Common myeloid progenitor, CD34-positive (primary cell): ENCODE results near the gene GADD45GIP1.
"Not testable (repeated sequence)": the region's sequence is repeated elsewhere in the genome, so short reads cannot be mapped to it uniquely, and the experiment has no call there.

ENCODE experiments used
- CTCF ChIA-PET: fragments of 350-600 bp; sonication (Branson Sonifier 250); formaldehyde crosslinking; loops from one replicate; lab custom pipeline; 2021; ENCODE audit warnings: antibody characterized with exemption; lab: Charles Lee
- POLR2A ChIA-PET: fragments of 350-600 bp; sonication (Branson Sonifier 250); formaldehyde crosslinking; loops from one replicate; lab custom pipeline; 2021; ENCODE audit warnings: antibody characterized with exemption; lab: Charles Lee
- DNase-seq, 3 donors: peaks; one replicate each; pipeline versions ENCODE4 v3.0.0 to v3.0.0-alpha.2; 2013
- H3K27ac ChIP-seq, 2 experiments: 1 replicate in 1 of 2; 2 replicates in 1 of 2; pipeline ENCODE4 v1.7.0; 2013; ENCODE audit warnings: inconsistent platforms in 2 of 2, low read length in 2 of 2, mild to moderate bottlenecking in 2 of 2, low read depth in 1 of 2, moderate library complexity in 1 of 2; ENCODE audit not compliant: severe bottlenecking in 2 of 2, insufficient read depth in 1 of 2, poor library complexity in 1 of 2
- H3K27me3 ChIP-seq, 5 experiments: replicated peaks in 2 of 5; 1 replicate in 3 of 5; 2 replicates in 2 of 5; pipeline versions ENCODE4 v1.6.1 to v1.7.0; 2013; ENCODE audit warnings: low read length in 4 of 5, mild to moderate bottlenecking in 2 of 5, moderate library complexity in 2 of 5, inconsistent platforms in 1 of 5; ENCODE audit not compliant: insufficient read depth in 5 of 5, control insufficient read depth in 4 of 5
- H3K36me3 ChIP-seq, 4 experiments: 1 replicate in 2 of 4; 2 replicates in 2 of 4; pipeline versions ENCODE4 v1.6.1 to v1.7.0; 2013; ENCODE audit warnings: low read length in 3 of 4, control low read depth in 1 of 4, mild to moderate bottlenecking in 1 of 4; ENCODE audit not compliant: control insufficient read depth in 4 of 4, insufficient read depth in 4 of 4
- H3K4me1 ChIP-seq, 4 experiments: 1 replicate in 3 of 4; 2 replicates in 1 of 4; pipeline versions ENCODE4 v1.6.1 to v1.7.1; 2013; ENCODE audit warnings: low read length in 3 of 4, mild to moderate bottlenecking in 3 of 4, control low read depth in 1 of 4, inconsistent platforms in 1 of 4, moderate library complexity in 1 of 4; ENCODE audit not compliant: control insufficient read depth in 4 of 4, insufficient read depth in 4 of 4; ENCODE audit errors: control extremely low read depth in 1 of 4
- H3K4me3 ChIP-seq, 7 experiments: 1 replicate in 4 of 7; 2 replicates in 3 of 7; pipeline versions ENCODE4 v1.5.1 to v1.7.0; 2013; ENCODE audit warnings: mild to moderate bottlenecking in 7 of 7, low read length in 6 of 7, moderate library complexity in 6 of 7, inconsistent platforms in 2 of 7, low read depth in 2 of 7, control low read depth in 1 of 7; ENCODE audit not compliant: insufficient read depth in 4 of 7, control insufficient read depth in 1 of 7; ENCODE audit errors: extremely low read depth in 1 of 7
- H3K9me3 ChIP-seq, 5 experiments: 1 replicate in 4 of 5; 2 replicates in 1 of 5; pipeline versions ENCODE4 v1.6.1 to v1.7.1; 2013; ENCODE audit warnings: low read length in 4 of 5, mild to moderate bottlenecking in 2 of 5, inconsistent platforms in 1 of 5, low read depth in 1 of 5, moderate library complexity in 1 of 5; ENCODE audit not compliant: control insufficient read depth in 4 of 5, insufficient read depth in 2 of 5; ENCODE audit errors: control extremely low read depth in 1 of 5
- WGBS: methylation state at CpG from one replicate; pipeline ENCODE4 v1.1.5; 2013; ENCODE audit not compliant: insufficient coverage; 5-methylcytosine and 5-hydroxymethylcytosine counted together

GADD45GIP1 gene

GRCh38 chr19:12965812-12966135 is 8.8 kb upstream of the GADD45GIP1 start:
- POLR2A ChIA-PET = interaction anchor here (0.9 to 1.3 kb wide), 4 partner anchors 10 to 134 kb away, joined by 3 to 8 read pairs (median 4); partner anchors contain the start of genes FARSA and RAD23A
- DNase-seq = no peak
- Histone ChIP-seq H3K4me3 (peak overlapping the region in 5 of 7 experiments; percentile 62 to 87 (median 70)), H3K36me3 (no peaks in the 10 kb centered on the region), H3K27ac (no peak overlapping the region), H3K9me3 (no peaks in the 10 kb centered on the region), H3K27me3 (no peaks in the 10 kb centered on the region), H3K4me1 (peaks cover 0 to 15% (median 6%) of the 10 kb centered on the region in 4 experiments)
- WGBS = 79% methylated on average over 5 of the region's 8 CpGs
- CTCF ChIA-PET = interaction anchor here (0.7 to 5.1 kb wide), 34 partner anchors 11 to 203 kb away, joined by 3 to 76 read pairs (median 4); partner anchors contain the start of genes CALR, DNASE2, GADD45GIP1 and IER2

DNA sequence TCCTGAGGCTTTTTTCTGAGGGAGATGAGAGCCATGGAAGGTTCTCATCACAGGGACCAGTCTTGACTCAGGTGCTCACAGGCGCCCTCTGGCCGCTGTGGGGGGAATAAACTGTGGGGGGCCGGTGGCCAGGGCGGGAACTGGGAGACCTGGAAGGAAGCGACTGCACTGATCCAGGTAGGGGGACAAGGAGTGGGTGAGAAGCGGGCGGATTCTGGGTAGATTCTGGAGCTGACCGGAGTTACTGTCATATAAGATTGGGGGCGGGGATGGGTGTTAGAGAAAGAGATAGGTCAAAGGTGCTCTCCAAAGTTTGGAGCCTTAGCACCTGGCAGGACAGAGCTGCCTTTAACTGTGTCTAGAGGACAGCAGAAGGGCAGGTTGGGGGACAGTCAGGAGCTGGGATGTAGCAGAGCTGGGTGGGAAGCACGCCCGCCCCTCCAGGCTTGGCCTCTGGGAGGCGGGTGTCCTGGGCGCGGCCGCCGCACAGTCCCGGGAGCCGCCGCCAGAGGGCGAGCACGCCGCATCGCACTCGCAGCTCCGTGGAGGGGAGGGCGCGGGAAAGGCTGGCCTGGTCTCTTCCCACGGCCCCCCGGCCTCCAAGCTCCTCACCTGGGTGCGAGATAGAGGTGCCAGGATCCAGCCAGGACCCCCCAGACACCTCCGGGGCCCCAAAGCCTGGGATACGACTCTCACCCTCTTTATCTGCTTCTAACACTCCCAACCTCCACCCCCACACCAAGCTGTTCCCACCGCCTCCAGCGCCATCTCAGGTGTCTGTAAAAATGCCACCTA is 8.2 kb upstream of the GADD45GIP1 start:
- peak; percentile 73 to 78 (median 76) for DNase-seq
- peaks cover 0 to 15% (median 6%) of the 10 kb centered on the region in 4 experiments for H3K4me1 ChIP-seq
- peak overlapping the region; percentile 38 to 87 (median 69) for H3K4me3 ChIP-seq
- H3K36me3 ChIP-seq = no peaks in the 10 kb centered on the region
- WGBS = 0% methylated on average over 31 of the region's 34 CpGs
- ChIA-PET CTCF (interaction anchor here (0.5 to 5.1 kb wide), 41 partner anchors 10 to 203 kb away, joined by 3 to 76 read pairs (median 4); partner anchors contain the start of genes CALR, DNASE2, GADD45GIP1 and IER2), POLR2A (interaction anchor here (0.9 to 1.3 kb wide), 4 partner anchors 9 to 134 kb away, joined by 3 to 8 read pairs (median 4); partner anchors contain the start of genes FARSA and RAD23A)
- H3K9me3 ChIP-seq = no peaks in the 10 kb centered on the region
- no peaks in the 10 kb centered on the region for H3K27me3 ChIP-seq
- peak overlapping the region in 1 of 2 experiments; percentile 79 for H3K27ac ChIP-seq

DNA sequence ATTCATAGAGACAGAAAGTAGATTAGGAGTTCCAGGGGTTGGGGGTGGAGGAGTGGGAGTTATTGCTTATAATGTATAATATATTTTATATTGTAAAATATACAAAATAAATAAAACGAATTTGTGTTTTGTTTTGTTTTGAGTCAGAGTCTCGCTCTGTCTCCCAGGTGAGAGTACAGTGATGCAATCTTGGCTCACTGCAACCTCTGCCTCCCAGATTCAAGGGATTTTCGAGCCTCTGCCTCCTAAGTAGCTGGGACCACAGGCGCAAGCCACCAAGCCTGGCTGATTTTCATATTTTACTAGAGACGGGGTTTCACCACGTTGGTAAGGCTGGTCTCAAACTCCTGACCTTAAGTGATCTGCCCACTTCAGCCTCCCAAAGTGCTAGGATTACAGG is 2.5 kb upstream of the GADD45GIP1 start:
- no peak for DNase-seq
- Histone ChIP-seq H3K36me3 (peaks cover 2 to 8% (median 5%) of the 10 kb centered on the region in 4 experiments), H3K4me3 (no peak overlapping the region), H3K9me3 (no peaks in the 10 kb centered on the region), H3K27me3 (no peaks in the 10 kb centered on the region), H3K4me1 (peaks cover 0 to 29% (median 23%) of the 10 kb centered on the region in 4 experiments), H3K27ac (no peak overlapping the region)
- WGBS = 89% methylated on average over 5 of the region's 6 CpGs
- POLR2A ChIA-PET = no interaction called here
- CTCF ChIA-PET = no interaction called here

- Histone ChIP-seq H3K36me3 (peaks cover 2 to 28% (median 14%) of the 10 kb centered on the region in 4 experiments), H3K4me1 (peaks cover 0 to 48% (median 43%) of the 10 kb centered on the region in 4 experiments), H3K27ac (peak overlapping the region; percentile 61 to 87), H3K4me3 (peak overlapping the region; percentile 71 to 96 (median 89))
- ChIA-PET POLR2A (interaction anchor here (0.7 to 1.3 kb wide), 2 partner anchors 14 to 20 kb away, joined by 3 read pairs; partner anchors contain the start of gene CALR), CTCF (interaction anchor here (1.3 to 4.9 kb wide), 2 partner anchors 7 to 71 kb away, joined by 4 to 47 read pairs; partner anchors contain the start of gene KLF1)
- H3K27me3 ChIP-seq, H3K9me3 ChIP-seq, DNase-seq: not testable (repeated sequence)
- 17% methylated on average over 6 of the region's 31 CpGs for WGBS
Measured at GRCh38 chr19:12957389-12957952, 448 bp upstream of the GADD45GIP1 start.

- H3K27me3 ChIP-seq = no peaks in the 10 kb centered on the region
- peaks cover 0 to 53% (median 48%) of the 10 kb centered on the region in 4 experiments for H3K4me1 ChIP-seq
- ChIA-PET POLR2A (interaction anchor here (1.3 to 1.7 kb wide), 2 partner anchors 9 to 10 kb away, joined by 4 to 7 read pairs; partner anchors contain the start of gene RAD23A), CTCF (interaction anchor here (1.1 to 4.9 kb wide), 2 partner anchors 9 to 21 kb away, joined by 4 to 47 read pairs; no protein-coding TSS in a partner anchor)
- H3K36me3 ChIP-seq = peaks cover 4 to 41% (median 22%) of the 10 kb centered on the region in 4 experiments
- H3K27ac ChIP-seq = peak overlapping the region in 1 of 2 experiments; percentile 87
- peak overlapping the region in 6 of 7 experiments; percentile 71 to 96 (median 90) for H3K4me3 ChIP-seq
- no peak for DNase-seq
- 82% methylated on average over 12 of the region's 12 CpGs for WGBS
- H3K9me3 ChIP-seq = no peaks in the 10 kb centered on the region
Measured at GRCh38 chr19:12955996-12956395, 1.0 kb downstream of the GADD45GIP1 start.

DNA sequence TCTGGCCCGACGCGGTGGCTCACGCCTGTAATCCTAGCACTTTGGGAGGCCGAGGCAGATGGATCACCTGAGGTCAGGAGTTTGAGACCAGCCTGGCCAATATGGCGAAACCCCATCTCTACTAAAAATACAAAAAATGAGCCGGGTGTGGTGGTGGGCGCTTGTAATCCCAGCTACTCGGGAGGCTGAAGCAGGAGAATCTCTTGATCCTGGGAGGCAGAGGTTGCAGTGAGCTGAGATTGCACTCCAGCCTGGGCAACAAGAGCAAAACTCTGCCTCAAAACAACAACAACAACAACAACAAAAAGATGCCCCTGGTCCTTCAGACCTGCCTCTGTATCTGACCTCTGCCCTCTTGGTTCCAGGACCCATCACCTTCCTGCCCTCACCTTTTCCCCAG is 1.4 kb downstream of the GADD45GIP1 start:
- H3K9me3 ChIP-seq, H3K27me3 ChIP-seq, DNase-seq: not testable (repeated sequence)
- Histone ChIP-seq H3K27ac (peak overlapping the region in 1 of 2 experiments; percentile 94), H3K4me3 (peak overlapping the region in 5 of 7 experiments; percentile 87 to 96 (median 91)), H3K4me1 (peaks cover 0 to 53% (median 48%) of the 10 kb centered on the region in 4 experiments), H3K36me3 (peaks cover 4 to 42% (median 25%) of the 10 kb centered on the region in 4 experiments)
- POLR2A ChIA-PET = interaction anchor here (1.3 to 1.7 kb wide), 2 partner anchors 10 kb away, joined by 4 to 7 read pairs; partner anchors contain the start of gene RAD23A
- CTCF ChIA-PET = interaction anchor here (1.1 to 4.9 kb wide), 3 partner anchors 9 to 21 kb away, joined by 4 to 47 read pairs (median 4); no protein-coding TSS in a partner anchor
- WGBS = 89% methylated on average over 3 of the region's 9 CpGs
